A673 (cell line): ENCODE measurements around the gene CCDC57. TPM values are rescaled to one million over a fixed set of nuclear protein-coding genes. Genes with fewer than 3 reads are reported as not detected.

ENCODE experiments used
- BruUV-seq: library from RNA; stranded (reverse); fragments of 400-500 nt; replicated peaks from 2 replicates; lab custom pipeline; 2021; lab: Mats Ljungman, UMichigan
- CTCF ChIA-PET: fragments of 300-600 bp; sonication (Branson Sonifier 250); formaldehyde crosslinking; loops from one replicate; lab custom pipeline; 2022; ENCODE audit warnings: antibody characterized with exemption; lab: Charles Lee
- POLR2A ChIA-PET: fragments of 300-600 bp; sonication (Branson Sonifier 250); formaldehyde crosslinking; loops from one replicate; lab custom pipeline; 2022; ENCODE audit warnings: antibody characterized with exemption; ENCODE audit not compliant: low non-redundant PET; lab: Charles Lee
- DNase-seq: peaks from one replicate; pipeline ENCODE4 v3.0.0-alpha.2; 2015; ENCODE audit warnings: low spot score
- H3K27ac ChIP-seq: fragments of 200-600 bp; sonication (generic); 2 replicates; pipeline ENCODE4 v1.5.1; 2016; ENCODE audit warnings: mixed run types, low read depth, mild to moderate bottlenecking, mixed read lengths, antibody characterized with exemption, low read length; ENCODE audit not compliant: poor library complexity, severe bottlenecking
- H3K27me3 ChIP-seq: fragments of 200-600 bp; sonication (generic); replicated peaks from 2 replicates; pipeline ENCODE4 v1.6.1; 2017; ENCODE audit warnings: mixed run types, low read depth, mild to moderate bottlenecking, mixed read lengths, antibody characterized with exemption, low read length; ENCODE audit not compliant: insufficient read depth, poor library complexity
- H3K36me3 ChIP-seq: fragments of 200-600 bp; sonication (generic); 2 replicates; pipeline ENCODE4 v1.6.1; 2016; ENCODE audit warnings: mixed run types, mild to moderate bottlenecking, mixed read lengths, antibody characterized with exemption, low read length; ENCODE audit not compliant: insufficient read depth, poor library complexity, severe bottlenecking
- H3K4me1 ChIP-seq: fragments of 200-600 bp; sonication (generic); 2 replicates; pipeline ENCODE4 v1.6.1; 2017; ENCODE audit warnings: mixed run types, mild to moderate bottlenecking, mixed read lengths, antibody characterized with exemption, low read length; ENCODE audit not compliant: insufficient read depth, poor library complexity, severe bottlenecking
- H3K4me3 ChIP-seq: fragments of 200-600 bp; sonication (generic); 2 replicates; pipeline ENCODE4 v1.5.1; 2016; ENCODE audit warnings: low read depth, mixed run types, mild to moderate bottlenecking, mixed read lengths, low read length; ENCODE audit not compliant: poor library complexity, severe bottlenecking
- H3K9me3 ChIP-seq: fragments of 200-600 bp; sonication (generic); 2 replicates; pipeline ENCODE4 v1.6.1; 2016; ENCODE audit warnings: mixed run types, low read depth, mild to moderate bottlenecking, mixed read lengths, antibody characterized with exemption, low read length; ENCODE audit not compliant: poor library complexity, severe bottlenecking
- EZH2 ChIP-seq: fragments of 200-600 bp; sonication (generic); IDR thresholded peaks from 2 replicates; pipeline ENCODE4 v1.6.1; 2017; ENCODE audit warnings: borderline replicate concordance, low read depth, mild to moderate bottlenecking, mixed read lengths, antibody characterized with exemption, low read length; ENCODE audit not compliant: poor library complexity, severe bottlenecking
- intact Hi-C: fragments of 100-400 bp; cut with micrococcal nuclease; formaldehyde crosslinking; loops from one replicate; pipeline ENCODE4 v1.10.0; 2022; ENCODE audit not compliant: unreplicated experiment
- total RNA-seq: library from RNA; stranded (reverse); gene quantifications from 2 replicates; pipeline ENCODE4 v1.2.3, GENCODE V29; 2021
- TF ChIP-seq, protein P1 (sequence below): fragments of 300-800, 200-600 bp; sonication (generic); conservative IDR thresholded peaks from 2 replicates; pipeline ENCODE4 v1.5.1; 2017; ENCODE audit warnings: low read depth, mild to moderate bottlenecking, antibody characterized with exemption, low read length, moderate library complexity, mixed read lengths

The CCDC57 gene
- total RNA-seq, 1 experiment from 2014 or later: 43.6 TPM

GRCh38 chr17:82082456-82082855 lies 130.2 kb downstream of the CCDC57 start:
- Histone ChIP-seq H3K36me3 (peaks cover 96% of the 10 kb centered on the region), H3K4me1 (no peaks in the 10 kb centered on the region), H3K27ac (no peak overlapping the region), H3K9me3 (no peaks in the 10 kb centered on the region), H3K4me3 (no peak overlapping the region), H3K27me3 (no peaks in the 10 kb centered on the region)
- intact Hi-C loops: no loop called here
- no peak for DNase-seq
- ChIA-PET POLR2A (no interaction called here), CTCF (no interaction called here)
- no peak for TF ChIP-seq EZH2
- TF ChIP-seq, protein P1, sequence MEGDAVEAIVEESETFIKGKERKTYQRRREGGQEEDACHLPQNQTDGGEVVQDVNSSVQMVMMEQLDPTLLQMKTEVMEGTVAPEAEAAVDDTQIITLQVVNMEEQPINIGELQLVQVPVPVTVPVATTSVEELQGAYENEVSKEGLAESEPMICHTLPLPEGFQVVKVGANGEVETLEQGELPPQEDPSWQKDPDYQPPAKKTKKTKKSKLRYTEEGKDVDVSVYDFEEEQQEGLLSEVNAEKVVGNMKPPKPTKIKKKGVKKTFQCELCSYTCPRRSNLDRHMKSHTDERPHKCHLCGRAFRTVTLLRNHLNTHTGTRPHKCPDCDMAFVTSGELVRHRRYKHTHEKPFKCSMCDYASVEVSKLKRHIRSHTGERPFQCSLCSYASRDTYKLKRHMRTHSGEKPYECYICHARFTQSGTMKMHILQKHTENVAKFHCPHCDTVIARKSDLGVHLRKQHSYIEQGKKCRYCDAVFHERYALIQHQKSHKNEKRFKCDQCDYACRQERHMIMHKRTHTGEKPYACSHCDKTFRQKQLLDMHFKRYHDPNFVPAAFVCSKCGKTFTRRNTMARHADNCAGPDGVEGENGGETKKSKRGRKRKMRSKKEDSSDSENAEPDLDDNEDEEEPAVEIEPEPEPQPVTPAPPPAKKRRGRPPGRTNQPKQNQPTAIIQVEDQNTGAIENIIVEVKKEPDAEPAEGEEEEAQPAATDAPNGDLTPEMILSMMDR: no peak
- no TSS peak for BruUV-seq

DNA sequence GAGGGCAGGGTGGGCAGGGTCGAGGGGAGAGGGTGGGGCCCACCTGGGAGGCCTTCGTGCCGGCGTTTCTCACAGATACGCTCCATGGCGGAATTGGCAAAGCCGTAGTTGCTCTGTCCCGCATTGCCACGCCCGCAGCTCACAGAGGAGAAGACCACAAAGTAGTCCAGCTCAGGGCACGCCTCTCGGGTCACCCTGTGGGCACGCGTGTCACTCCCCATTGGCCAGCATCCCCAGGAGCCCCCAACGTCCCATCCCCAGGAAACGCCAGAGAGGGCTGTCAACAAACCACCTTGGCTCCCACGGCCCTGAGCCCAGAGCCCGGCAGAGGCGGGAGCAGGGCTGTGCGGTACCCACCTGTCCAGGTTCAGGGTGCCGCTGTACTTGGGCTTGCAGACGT lies 130.7 kb downstream of the CCDC57 start:
- intact Hi-C loops: no loop called here
- no peaks in the 10 kb centered on the region for H3K27me3 ChIP-seq
- no peaks in the 10 kb centered on the region for H3K9me3 ChIP-seq
- no TSS peak for BruUV-seq
- ChIA-PET POLR2A (no interaction called here), CTCF (no interaction called here)
- H3K4me1 ChIP-seq: no peaks in the 10 kb centered on the region
- peaks cover 93% of the 10 kb centered on the region for H3K36me3 ChIP-seq
- TF ChIP-seq, protein P1: no peak
- no peak for TF ChIP-seq EZH2
- DNase-seq: no peak
- no peak overlapping the region for H3K27ac ChIP-seq
- H3K4me3 ChIP-seq: no peak overlapping the region

DNA sequence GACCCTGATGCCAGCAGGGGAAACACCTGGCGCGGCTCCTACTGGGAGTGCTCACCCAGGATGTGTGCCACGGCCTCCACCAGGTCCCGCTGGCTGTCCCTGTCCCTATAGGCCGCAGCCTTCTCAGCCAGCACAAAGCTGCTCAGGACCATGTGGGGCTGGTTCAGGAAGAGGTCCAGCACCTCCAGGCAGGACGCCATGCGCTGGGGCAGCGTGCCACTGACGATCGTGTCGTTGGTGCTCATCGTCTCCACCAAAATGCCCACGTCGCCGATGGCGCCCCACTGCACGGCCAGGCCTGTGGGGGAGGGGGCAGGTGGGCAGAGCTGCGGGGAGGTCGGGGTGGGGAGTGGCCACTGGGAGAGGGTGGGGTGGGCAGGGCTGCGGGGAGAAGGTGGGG lies 131.1 kb downstream of the CCDC57 start:
- TF ChIP-seq, protein P1: no peak
- no peak for TF ChIP-seq EZH2
- no peak overlapping the region for H3K4me3 ChIP-seq
- no peaks in the 10 kb centered on the region for H3K27me3 ChIP-seq
- peaks cover 93% of the 10 kb centered on the region for H3K36me3 ChIP-seq
- no peak for DNase-seq
- no peaks in the 10 kb centered on the region for H3K4me1 ChIP-seq
- no peak overlapping the region for H3K27ac ChIP-seq
- ChIA-PET POLR2A (no interaction called here), CTCF (no interaction called here)
- H3K9me3 ChIP-seq: no peaks in the 10 kb centered on the region
- intact Hi-C loops: no loop called here
- no TSS peak for BruUV-seq
